H9 (cell line): ENCODE data around the gene ZNF846. TPM values are rescaled to one million over a fixed set of nuclear protein-coding genes. Genes with fewer than 3 reads are reported as not detected.

Experiments
- DNase-seq: peaks from one replicate; pipeline ENCODE4 v3.0.0-alpha.2; 2017
- H2AFZ ChIP-seq: one replicate; pipeline ENCODE4 v1.6.1; 2013; ENCODE audit warnings: mild to moderate bottlenecking, low read length, control low read depth, moderate library complexity
- H2AK5ac ChIP-seq: 2 replicates; pipeline ENCODE4 v1.6.1; 2013; ENCODE audit warnings: low read length, control low read depth, mixed read lengths; ENCODE audit not compliant: insufficient read length
- H2BK120ac ChIP-seq: one replicate; pipeline ENCODE4 v1.6.1; 2013; ENCODE audit warnings: low read depth, mild to moderate bottlenecking, low read length, control low read depth, inconsistent platforms; ENCODE audit not compliant: poor library complexity, severe bottlenecking
- H2BK12ac ChIP-seq: 2 replicates; pipeline ENCODE4 v1.6.1; 2013; ENCODE audit warnings: low read length, control low read depth, mixed read lengths, low read depth; ENCODE audit not compliant: insufficient read length
- H2BK15ac ChIP-seq: 2 replicates; pipeline ENCODE4 v1.6.1; 2013; ENCODE audit warnings: low read depth, low read length, control low read depth
- H2BK20ac ChIP-seq: one replicate; pipeline ENCODE4 v1.6.1; 2013; ENCODE audit warnings: low read depth, mild to moderate bottlenecking, low read length, control low read depth, inconsistent platforms; ENCODE audit not compliant: poor library complexity, severe bottlenecking
- H2BK5ac ChIP-seq: 2 replicates; pipeline ENCODE4 v1.6.1; 2013; ENCODE audit warnings: low read length, control low read depth, mixed read lengths; ENCODE audit not compliant: insufficient read length
- H3K14ac ChIP-seq: 2 replicates; pipeline ENCODE4 v1.6.1; 2013; ENCODE audit warnings: low read length, control low read depth; ENCODE audit not compliant: insufficient read depth
- H3K18ac ChIP-seq: 2 replicates; pipeline ENCODE4 v1.6.1; 2013; ENCODE audit warnings: low read depth, mild to moderate bottlenecking, mixed read lengths, low read length, control low read depth; ENCODE audit not compliant: insufficient read length
- H3K23ac ChIP-seq: 2 replicates; pipeline ENCODE4 v1.6.1; 2013; ENCODE audit warnings: low read length, control low read depth, mixed read lengths, low read depth; ENCODE audit not compliant: insufficient read length
- H3K23me2 ChIP-seq: 2 replicates; pipeline ENCODE4 v1.6.1; 2013; ENCODE audit warnings: low read depth, mild to moderate bottlenecking, mixed read lengths, low read length, control low read depth; ENCODE audit not compliant: insufficient read length, poor library complexity, severe bottlenecking
- H3K27ac ChIP-seq: 2 replicates; pipeline ENCODE4 v1.5.1; 2013; ENCODE audit warnings: low read length, control low read depth, mixed read lengths, low read depth; ENCODE audit not compliant: insufficient read length
- H3K27me3 ChIP-seq: 2 replicates; pipeline ENCODE4 v1.6.1; 2013; ENCODE audit warnings: low read length, control low read depth, inconsistent platforms; ENCODE audit not compliant: insufficient read depth
- H3K4ac ChIP-seq: 2 replicates; pipeline ENCODE4 v1.6.1; 2013; ENCODE audit warnings: low read depth, mild to moderate bottlenecking, control low read depth, inconsistent platforms, low read length, moderate library complexity
- H3K4me1 ChIP-seq: 2 replicates; pipeline ENCODE4 v1.6.1; 2013; ENCODE audit warnings: low read length, control low read depth, inconsistent platforms; ENCODE audit not compliant: insufficient read depth
- H3K4me2 ChIP-seq: 2 replicates; pipeline ENCODE4 v1.6.1; 2013; ENCODE audit warnings: low read length, control low read depth, mixed read lengths; ENCODE audit not compliant: insufficient read length, insufficient read depth
- H3K56ac ChIP-seq: 2 replicates; pipeline ENCODE4 v1.6.1; 2013; ENCODE audit warnings: low read depth, mild to moderate bottlenecking, mixed read lengths, low read length, control low read depth; ENCODE audit not compliant: insufficient read length
- H3K79me1 ChIP-seq: 2 replicates; pipeline ENCODE4 v1.6.1; 2013; ENCODE audit warnings: low read depth, mild to moderate bottlenecking, moderate library complexity, low read length, control low read depth, inconsistent platforms; ENCODE audit not compliant: insufficient read depth, poor library complexity, severe bottlenecking
- H3K79me2 ChIP-seq: 2 replicates; pipeline ENCODE4 v1.6.1; 2013; ENCODE audit warnings: low read length, control low read depth, inconsistent platforms; ENCODE audit not compliant: insufficient read depth
- H3K9ac ChIP-seq: 2 replicates; pipeline ENCODE4 v1.6.1; 2013; ENCODE audit warnings: low read length, control low read depth, mixed read lengths; ENCODE audit not compliant: insufficient read length; ENCODE audit errors: extremely low read depth
- H3K9me3 ChIP-seq: one replicate; pipeline ENCODE4 v1.6.1; 2013; ENCODE audit warnings: low read depth, low read length, inconsistent platforms; ENCODE audit not compliant: control insufficient read depth
- H3T11ph ChIP-seq: one replicate; pipeline ENCODE4 v1.6.1; 2013; ENCODE audit warnings: mild to moderate bottlenecking, low read length, control low read depth, inconsistent platforms
- H4K20me1 ChIP-seq: one replicate; pipeline ENCODE4 v1.6.1; 2013; ENCODE audit not compliant: control insufficient read depth, insufficient read length, insufficient read depth
- H4K5ac ChIP-seq: 2 replicates; pipeline ENCODE4 v1.6.1; 2013; ENCODE audit warnings: low read depth, mild to moderate bottlenecking, mixed read lengths, low read length, control low read depth; ENCODE audit not compliant: insufficient read length
- H4K8ac ChIP-seq: replicated peaks from 2 replicates; pipeline ENCODE4 v1.6.1; 2013; ENCODE audit warnings: low read length, control low read depth, mixed read lengths, low read depth; ENCODE audit not compliant: insufficient read length
- H4K91ac ChIP-seq: 2 replicates; pipeline ENCODE4 v1.6.1; 2013; ENCODE audit warnings: low read depth, mild to moderate bottlenecking, moderate library complexity, mixed read lengths, low read length, control low read depth; ENCODE audit not compliant: insufficient read length
- H3K27ac Mint-ChIP-seq, 3 experiments: 2 replicates in 2 of 3; 3 replicates in 1 of 3; pipeline ENCODE4 v1.8.0; 2020 to 2021; ENCODE audit warnings: mixed read lengths in 3 of 3, mild to moderate bottlenecking in 1 of 3, moderate library complexity in 1 of 3
- H3K27me3 Mint-ChIP-seq: 2 replicates; pipeline ENCODE4 v1.8.0; 2021; ENCODE audit warnings: low read depth, mild to moderate bottlenecking, moderate library complexity, mixed read lengths
- H3K36me3 Mint-ChIP-seq, 3 experiments: 2 replicates in 2 of 3; 3 replicates in 1 of 3; pipeline ENCODE4 v1.8.0; 2020 to 2021; ENCODE audit warnings: low read depth in 3 of 3, mixed read lengths in 3 of 3; ENCODE audit not compliant: insufficient read depth in 1 of 3
- H3K4me1 Mint-ChIP-seq, 2 experiments: 2 replicates each; pipeline ENCODE4 v1.8.0; 2020; ENCODE audit warnings: mixed read lengths in 2 of 2
- H3K4me3 Mint-ChIP-seq, 2 experiments: 2 replicates in 1 of 2; 3 replicates in 1 of 2; pipeline ENCODE4 v1.8.0; 2020 to 2021; ENCODE audit warnings: mild to moderate bottlenecking in 2 of 2, mixed read lengths in 2 of 2, moderate library complexity in 1 of 2
- H3K9me3 Mint-ChIP-seq, 2 experiments: 2 replicates in 1 of 2; 3 replicates in 1 of 2; pipeline ENCODE4 v1.8.0; 2020; ENCODE audit warnings: mild to moderate bottlenecking in 2 of 2, mixed read lengths in 2 of 2, moderate library complexity in 1 of 2
- WGBS: extraction: QIAGEN DNeasy Blood & Tissue Kit; methylation state at CpG from one replicate; pipeline ENCODE4 v1.1.7; 2013; ENCODE audit warnings: missing lambda C conversion rate, low lambda C conversion rate, mixed read lengths; ENCODE audit not compliant: insufficient read length; ENCODE audit errors: extremely low coverage; 5-methylcytosine and 5-hydroxymethylcytosine counted together
- total RNA-seq: library from RNA; stranded (reverse); gene quantifications from 2 replicates; pipeline ENCODE4 v1.2.1, GENCODE V29; 2021
- TF ChIP-seq, protein P1 (sequence below): fragments of 200-600 bp; sonication (generic); conservative IDR thresholded peaks from 3 replicates; pipeline ENCODE4 v1.8.0; 2021; ENCODE audit warnings: antibody characterized with exemption, mild to moderate bottlenecking

The ZNF846 gene
- total RNA-seq, 1 experiment from 2014 or later: 9.2 TPM

GRCh38 chr19:9729162-9729561 is 39.4 kb downstream of the ZNF846 start:
- Histone ChIP-seq H3K14ac (no peak overlapping the region), H2BK15ac (no peak overlapping the region), H3K27me3 (no peaks in the 10 kb centered on the region), H3K79me1 (no peaks in the 10 kb centered on the region), H2BK5ac (no peak overlapping the region), H3T11ph (no peak overlapping the region), H3K56ac (no peak overlapping the region), H3K23ac (no peak overlapping the region), H2BK12ac (no peak overlapping the region), H3K4me1 (no peaks in the 10 kb centered on the region), H3K23me2 (no peaks in the 10 kb centered on the region), H3K9ac (no peak overlapping the region), H4K91ac (no peak overlapping the region), H2BK120ac (no peak overlapping the region), H4K20me1 (no peaks in the 10 kb centered on the region), H3K18ac (no peak overlapping the region), H3K9me3 (peaks cover 5% of the 10 kb centered on the region), H2BK20ac (no peak overlapping the region), H3K4me2 (no peak overlapping the region), H2AK5ac (no peak overlapping the region), H3K4ac (no peak overlapping the region), H2AFZ (no peak overlapping the region), H4K5ac (no peak overlapping the region), H4K8ac (no peak overlapping the region), H3K27ac (no peak overlapping the region), H3K79me2 (no peaks in the 10 kb centered on the region)
- no CpG with 5 or more reads among the region's 4 CpGs for WGBS
- TF ChIP-seq, protein P1, sequence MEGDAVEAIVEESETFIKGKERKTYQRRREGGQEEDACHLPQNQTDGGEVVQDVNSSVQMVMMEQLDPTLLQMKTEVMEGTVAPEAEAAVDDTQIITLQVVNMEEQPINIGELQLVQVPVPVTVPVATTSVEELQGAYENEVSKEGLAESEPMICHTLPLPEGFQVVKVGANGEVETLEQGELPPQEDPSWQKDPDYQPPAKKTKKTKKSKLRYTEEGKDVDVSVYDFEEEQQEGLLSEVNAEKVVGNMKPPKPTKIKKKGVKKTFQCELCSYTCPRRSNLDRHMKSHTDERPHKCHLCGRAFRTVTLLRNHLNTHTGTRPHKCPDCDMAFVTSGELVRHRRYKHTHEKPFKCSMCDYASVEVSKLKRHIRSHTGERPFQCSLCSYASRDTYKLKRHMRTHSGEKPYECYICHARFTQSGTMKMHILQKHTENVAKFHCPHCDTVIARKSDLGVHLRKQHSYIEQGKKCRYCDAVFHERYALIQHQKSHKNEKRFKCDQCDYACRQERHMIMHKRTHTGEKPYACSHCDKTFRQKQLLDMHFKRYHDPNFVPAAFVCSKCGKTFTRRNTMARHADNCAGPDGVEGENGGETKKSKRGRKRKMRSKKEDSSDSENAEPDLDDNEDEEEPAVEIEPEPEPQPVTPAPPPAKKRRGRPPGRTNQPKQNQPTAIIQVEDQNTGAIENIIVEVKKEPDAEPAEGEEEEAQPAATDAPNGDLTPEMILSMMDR: no peak
- Mint-ChIP-seq H3K4me1 (no peaks in the 10 kb centered on the region), H3K27ac (no peak overlapping the region), H3K4me3 (no peak overlapping the region), H3K36me3 (peaks cover 0 to 5% (median 0%) of the 10 kb centered on the region in 3 experiments; a peak in 5 of 7 replicates), H3K9me3 (peaks cover 44 to 49% of the 10 kb centered on the region in 2 experiments), H3K27me3 (peaks cover 2% of the 10 kb centered on the region)
- no peak for DNase-seq
